Measurements from ENCODE around the gene TNFRSF12A. TPM values are rescaled to one million over a fixed set of nuclear protein-coding genes. Genes with fewer than 3 reads are reported as not detected.

Gene TNFRSF12A
- total and polyA plus RNA-seq, 10 of the 15 experiments (the other 5 are each of a cell fraction or from before 2014, with no cell fraction given) = 0.35 to 1.7 (median 1.2) TPM; not detected in 2

DNA sequence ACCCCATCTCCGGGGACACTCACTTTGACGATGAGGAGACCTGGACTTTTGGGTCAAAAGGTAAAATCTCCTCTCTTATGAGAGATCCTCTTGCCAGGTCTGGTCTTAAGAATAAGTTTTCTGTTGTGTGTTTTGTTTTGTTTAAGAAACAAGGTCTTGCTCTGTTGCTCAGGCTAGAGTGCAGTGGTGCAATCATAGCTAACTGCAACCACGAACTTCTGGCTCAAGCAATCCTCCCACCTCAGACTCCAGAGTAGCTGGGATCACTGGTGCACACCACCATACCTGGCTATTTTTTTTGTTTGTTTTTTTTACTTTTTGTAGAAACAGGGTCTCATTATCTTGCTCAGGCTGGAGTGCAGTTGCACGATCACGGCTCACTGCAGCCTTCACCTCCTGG is 30.3 kb downstream of the TNFRSF12A start:
- in situ Hi-C loops (cut with MboI) = no loop called here
- TF ChIP-seq RAD51 (IDR thresholded peaks at IDR 0.05) = no peak
- no peak for TF ChIP-seq SMARCA5 (IDR thresholded peaks at IDR 0.05)
- no peak for TF ChIP-seq RAD21 (IDR thresholded peaks at IDR 0.05; ENCODE audit: insufficient read depth, low read depth, low read length)
- TF ChIP-seq SUPT20H (IDR thresholded peaks at IDR 0.05; ENCODE audit: borderline replicate concordance, control insufficient read depth, low read depth, low read length) = no peak
- ChIA-PET SMC1A (ENCODE audit: uncharacterized antibody, unreplicated experiment) (no interaction called here), POLR2A (no interaction called here), CTCF (interaction anchor here (3.7 to 5.6 kb wide), 3 partner anchors 9 to 22 kb away, joined by 18 to 28 read pairs (median 23); no protein-coding TSS in a partner anchor), RAD21 (ENCODE audit: unreplicated experiment) (no interaction called here)
- no peak overlapping the region for H3K9ac ChIP-seq (ENCODE audit: control insufficient read depth, insufficient read depth, low read length)
- 14% methylated on average over 5 of the region's 5 CpGs for WGBS (ENCODE audit: insufficient coverage, insufficient replicate concordance, low lambda C conversion rate, missing lambda C conversion rate)
- FAIRE-seq (no peak), ATAC-seq (no peak), DNase-seq (ENCODE audit: low read depth, low spot score) (no peak)
- intact Hi-C loops (cut with micrococcal nuclease; ENCODE audit: unreplicated experiment) = no loop called here
- no peaks in the 10 kb centered on the region for H3K9me3 ChIP-seq (replicated peaks; ENCODE audit: control insufficient read depth, insufficient read depth, low read length)
- H3K36me3 ChIP-seq (ENCODE audit: control insufficient read depth in 2 of 2, insufficient read depth in 2 of 2, low read length in 1 of 2) = no peaks in the 10 kb centered on the region
- no peak overlapping the region for H2AFZ ChIP-seq (ENCODE audit: control insufficient read depth, low read depth, low read length)
- no peaks in the 10 kb centered on the region for H4K20me1 ChIP-seq (ENCODE audit: control insufficient read depth, insufficient read depth)
- H3K27ac ChIP-seq (ENCODE audit: control insufficient read depth, insufficient read depth) = no peak overlapping the region
- no peak overlapping the region for H3K4me2 ChIP-seq (ENCODE audit: control insufficient read depth, insufficient read depth)
- H3K79me2 ChIP-seq (ENCODE audit: control insufficient read depth, insufficient read depth, low read length) = no peaks in the 10 kb centered on the region
- BruUV-seq (replicated peaks) = no TSS peak
- H3K4me3 ChIP-seq = no peak overlapping the region
- peaks cover 6% of the 10 kb centered on the region for H3K4me1 ChIP-seq (ENCODE audit: control insufficient read depth, insufficient read depth, low read length)
- H3K27me3 ChIP-seq (replicated peaks in 1 of 2; ENCODE audit: control insufficient read depth in 2 of 2, insufficient read depth in 2 of 2, low read length in 1 of 2) = no peaks in the 10 kb centered on the region; a peak in 2 of 4 replicates

DNA sequence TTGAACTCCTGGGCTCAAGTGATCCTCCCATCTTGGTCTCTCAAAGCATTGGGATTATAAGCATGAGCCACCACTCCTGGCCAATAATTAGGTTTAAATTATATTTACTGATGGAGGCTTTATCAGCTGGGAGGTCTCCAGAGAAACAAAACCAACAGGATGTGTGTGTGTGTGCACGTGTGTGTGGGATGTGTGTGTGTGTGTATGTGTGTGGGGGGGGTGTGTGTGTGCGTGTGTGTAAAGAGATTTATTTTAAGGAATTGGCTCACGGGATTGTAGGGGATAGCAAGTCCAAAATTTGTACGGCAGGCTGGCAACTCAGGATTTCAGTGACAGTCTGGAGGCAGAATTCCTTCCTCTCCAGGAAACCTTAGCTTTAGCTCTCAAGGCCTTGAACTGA is 30.8 kb downstream of the TNFRSF12A start:
- H3K27ac ChIP-seq (ENCODE audit: control insufficient read depth, insufficient read depth) = no peak overlapping the region
- H3K4me3 ChIP-seq = no peak overlapping the region
- WGBS (ENCODE audit: insufficient coverage, insufficient replicate concordance, low lambda C conversion rate, missing lambda C conversion rate) = 44% methylated on average over 4 of the region's 4 CpGs
- H3K9ac ChIP-seq (ENCODE audit: control insufficient read depth, insufficient read depth, low read length) = no peak overlapping the region
- SMC1A ChIA-PET (ENCODE audit: uncharacterized antibody, unreplicated experiment) = no interaction called here
- POLR2A ChIA-PET = no interaction called here
- CTCF ChIA-PET = interaction anchor here (0.6 to 5.6 kb wide), 4 partner anchors 8 to 349 kb away, joined by 3 to 28 read pairs (median 14); no protein-coding TSS in a partner anchor
- H3K4me1 ChIP-seq (ENCODE audit: control insufficient read depth, insufficient read depth, low read length) = peaks cover 8% of the 10 kb centered on the region
- in situ Hi-C loops (cut with MboI) (no loop called here), intact Hi-C loops (cut with micrococcal nuclease; ENCODE audit: unreplicated experiment) (no loop called here)
- no peak overlapping the region for H2AFZ ChIP-seq (ENCODE audit: control insufficient read depth, low read depth, low read length)
- H4K20me1 ChIP-seq (ENCODE audit: control insufficient read depth, insufficient read depth) = no peaks in the 10 kb centered on the region
- RAD21 ChIA-PET (ENCODE audit: unreplicated experiment) = no interaction called here
- no peak for TF ChIP-seq CHD4 (IDR thresholded peaks at IDR 0.05)
- no peak for TF ChIP-seq NR2C1 (IDR thresholded peaks at IDR 0.05)
- H3K4me2 ChIP-seq (ENCODE audit: control insufficient read depth, insufficient read depth) = no peak overlapping the region
- H3K27me3 ChIP-seq (replicated peaks in 1 of 2; ENCODE audit: control insufficient read depth in 2 of 2, insufficient read depth in 2 of 2, low read length in 1 of 2) = no peaks in the 10 kb centered on the region; a peak in 2 of 4 replicates
- ATAC-seq = no peak
- no TSS peak for BruUV-seq (replicated peaks)
- H3K36me3 ChIP-seq (ENCODE audit: control insufficient read depth in 2 of 2, insufficient read depth in 2 of 2, low read length in 1 of 2) = no peaks in the 10 kb centered on the region
- no peak for DNase-seq (ENCODE audit: low read depth, low spot score)
- H3K79me2 ChIP-seq (ENCODE audit: control insufficient read depth, insufficient read depth, low read length) = no peaks in the 10 kb centered on the region
- FAIRE-seq = no peak
- no peaks in the 10 kb centered on the region for H3K9me3 ChIP-seq (replicated peaks; ENCODE audit: control insufficient read depth, insufficient read depth, low read length)
